ENCODE results near the gene PANK4. TPM values are rescaled to one million over a fixed set of nuclear protein-coding genes. Genes with fewer than 3 reads are reported as not detected.

PANK4 gene
- total RNA-seq, 1 experiment from 2014 or later = 45.6 TPM

GRCh38 chr1:2465371-2466269, 60.8 kb downstream of the PANK4 start:
- H3K27me3 ChIP-seq (replicated peaks; ENCODE audit: insufficient read depth, low read depth, low read length, poor library complexity) = peaks cover 78% of the 10 kb centered on the region
- intact Hi-C loops (cut with micrococcal nuclease; ENCODE audit: unreplicated experiment) = no loop called here
- POLR2A ChIA-PET (ENCODE audit: low non-redundant PET) = no interaction called here
- no peak for DNase-seq (ENCODE audit: low spot score)
- no peak overlapping the region for H3K4me3 ChIP-seq (ENCODE audit: low read depth, low read length, poor library complexity, severe bottlenecking)
- H3K9me3 ChIP-seq (ENCODE audit: low read depth, low read length, poor library complexity, severe bottlenecking) = no peaks in the 10 kb centered on the region
- no peaks in the 10 kb centered on the region for H3K4me1 ChIP-seq (ENCODE audit: insufficient read depth, low read length, poor library complexity, severe bottlenecking)
- no TSS peak for BruUV-seq (replicated peaks)
- H3K27ac ChIP-seq (ENCODE audit: low read depth, low read length, poor library complexity, severe bottlenecking) = no peak overlapping the region
- CTCF ChIA-PET = no interaction called here
- TF ChIP-seq CTCF (conservative IDR thresholded peaks at IDR 0.05; ENCODE audit: low read depth, low read length) (no peak), EZH2 (IDR thresholded peaks at IDR 0.05; ENCODE audit: borderline replicate concordance, low read depth, low read length, poor library complexity, severe bottlenecking) (peak; percentile 30)
- H3K36me3 ChIP-seq (ENCODE audit: insufficient read depth, low read length, poor library complexity, severe bottlenecking) = no peaks in the 10 kb centered on the region

- intact Hi-C loops (cut with micrococcal nuclease; ENCODE audit: unreplicated experiment) = no loop called here
- CTCF ChIA-PET = no interaction called here
- H3K36me3 ChIP-seq (ENCODE audit: insufficient read depth, low read length, poor library complexity, severe bottlenecking) = no peaks in the 10 kb centered on the region
- H3K27me3 ChIP-seq (replicated peaks; ENCODE audit: insufficient read depth, low read depth, low read length, poor library complexity) = peaks cover 60% of the 10 kb centered on the region
- TF ChIP-seq CTCF (conservative IDR thresholded peaks at IDR 0.05; ENCODE audit: low read depth, low read length) = no peak
- peak; percentile 48 for TF ChIP-seq EZH2 (IDR thresholded peaks at IDR 0.05; ENCODE audit: borderline replicate concordance, low read depth, low read length, poor library complexity, severe bottlenecking)
- H3K4me3 ChIP-seq (ENCODE audit: low read depth, low read length, poor library complexity, severe bottlenecking) = no peak overlapping the region
- POLR2A ChIA-PET (ENCODE audit: low non-redundant PET) = no interaction called here
- no TSS peak for BruUV-seq (replicated peaks)
- no peak for DNase-seq (ENCODE audit: low spot score)
- H3K4me1 ChIP-seq (ENCODE audit: insufficient read depth, low read length, poor library complexity, severe bottlenecking) = no peaks in the 10 kb centered on the region
- no peak overlapping the region for H3K27ac ChIP-seq (ENCODE audit: low read depth, low read length, poor library complexity, severe bottlenecking)
- no peaks in the 10 kb centered on the region for H3K9me3 ChIP-seq (ENCODE audit: low read depth, low read length, poor library complexity, severe bottlenecking)
These were observed 63.0 kb downstream of the PANK4 start for GRCh38 chr1:2463396-2463795.

GRCh38 chr1:2462819-2463218, 63.6 kb downstream of the PANK4 start:
- ChIA-PET CTCF (no interaction called here), POLR2A (ENCODE audit: low non-redundant PET) (no interaction called here)
- Histone ChIP-seq H3K4me1 (ENCODE audit: insufficient read depth, low read length, poor library complexity, severe bottlenecking) (no peaks in the 10 kb centered on the region), H3K27me3 (replicated peaks; ENCODE audit: insufficient read depth, low read depth, low read length, poor library complexity) (peaks cover 57% of the 10 kb centered on the region), H3K27ac (ENCODE audit: low read depth, low read length, poor library complexity, severe bottlenecking) (no peak overlapping the region), H3K9me3 (ENCODE audit: low read depth, low read length, poor library complexity, severe bottlenecking) (no peaks in the 10 kb centered on the region), H3K4me3 (ENCODE audit: low read depth, low read length, poor library complexity, severe bottlenecking) (no peak overlapping the region), H3K36me3 (ENCODE audit: insufficient read depth, low read length, poor library complexity, severe bottlenecking) (no peaks in the 10 kb centered on the region)
- intact Hi-C loops (cut with micrococcal nuclease; ENCODE audit: unreplicated experiment) = no loop called here
- no peak for TF ChIP-seq CTCF (conservative IDR thresholded peaks at IDR 0.05; ENCODE audit: low read depth, low read length)
- no peak for TF ChIP-seq EZH2 (IDR thresholded peaks at IDR 0.05; ENCODE audit: borderline replicate concordance, low read depth, low read length, poor library complexity, severe bottlenecking)
- DNase-seq (ENCODE audit: low spot score) = peak; percentile 29
- no TSS peak for BruUV-seq (replicated peaks)

Measured in A673 (cell line).